Neural cell (in vitro differentiated cells): Measurements from ENCODE around the gene SIT1. TPM values are rescaled to one million over a fixed set of nuclear protein-coding genes. Genes with fewer than 3 reads are reported as not detected.

Source experiments
- H2AFZ ChIP-seq: fragments of 200-600, 300-800 bp; sonication (generic), shearing (Covaris generic); 2 replicates; pipeline ENCODE4 v1.6.0; 2014; ENCODE audit warnings: low read depth, mild to moderate bottlenecking, antibody characterized with exemption, low read length, moderate library complexity
- H3F3A ChIP-seq: fragments of 200-600 bp; shearing (Covaris generic); 2 replicates; pipeline ENCODE4 v1.6.1; 2016; ENCODE audit warnings: mild to moderate bottlenecking, moderate library complexity, mixed read lengths, antibody characterized with exemption, low read length; ENCODE audit not compliant: insufficient read depth, poor library complexity, severe bottlenecking
- H3K27ac ChIP-seq: fragments of 200-600, 300-800 bp; sonication (generic), shearing (Covaris generic); 2 replicates; pipeline ENCODE4 v1.5.1; 2014; ENCODE audit warnings: mild to moderate bottlenecking, low read length, moderate library complexity
- H3K27me3 ChIP-seq: fragments of 300-800, 200-600 bp; sonication (generic), shearing (Covaris generic); 2 replicates; pipeline ENCODE4 v1.6.0; 2014; ENCODE audit warnings: mild to moderate bottlenecking, low read depth, low read length, moderate library complexity; ENCODE audit not compliant: insufficient read depth
- H3K36me3 ChIP-seq: fragments of 300-800, 200-600 bp; sonication (generic), shearing (Covaris generic); 2 replicates; pipeline ENCODE4 v1.5.1; 2014; ENCODE audit warnings: mild to moderate bottlenecking, antibody characterized with exemption, low read length, moderate library complexity; ENCODE audit not compliant: insufficient read depth
- H3K4me2 ChIP-seq: fragments of 300-800, 200-600 bp; sonication (generic), shearing (Covaris generic); 2 replicates; pipeline ENCODE4 v1.6.0; 2014; ENCODE audit warnings: mild to moderate bottlenecking, low read length
- H3K4me3 ChIP-seq: fragments of 300-800, 200-600 bp; sonication (generic), shearing (Covaris generic); 2 replicates; pipeline ENCODE4 v1.5.1; 2014; ENCODE audit warnings: mild to moderate bottlenecking, low read length, moderate library complexity
- H3K79me2 ChIP-seq: fragments of 200-600 bp; shearing (Covaris generic); replicated peaks from 2 replicates; pipeline ENCODE4 v1.6.0; 2014; ENCODE audit warnings: mild to moderate bottlenecking, low read length, moderate library complexity; ENCODE audit not compliant: insufficient read depth
- H3K9ac ChIP-seq: fragments of 300-800, 200-600 bp; sonication (generic), shearing (Covaris generic); 2 replicates; pipeline ENCODE4 v1.6.1; 2016; ENCODE audit warnings: mild to moderate bottlenecking, low read length, mixed read lengths
- H3K9me2 ChIP-seq: fragments of 200-600 bp; shearing (Covaris generic); 2 replicates; pipeline ENCODE4 v1.6.1; 2016; ENCODE audit warnings: mild to moderate bottlenecking, low read length, mixed read lengths; ENCODE audit not compliant: insufficient read depth
- H3K9me3 ChIP-seq: fragments of 200-600, 300-800 bp; sonication (generic), shearing (Covaris generic); 2 replicates; pipeline ENCODE4 v1.6.1; 2016; ENCODE audit warnings: mild to moderate bottlenecking, mixed run types, low read length, moderate library complexity, mixed read lengths
- H4K20me1 ChIP-seq: fragments of 200-600 bp; shearing (Covaris generic); 2 replicates; pipeline ENCODE4 v1.6.1; 2016; ENCODE audit warnings: mild to moderate bottlenecking, mixed run types; ENCODE audit not compliant: insufficient read depth
- EP300 ChIP-seq: fragments of 450-650 bp; conservative IDR thresholded peaks from 2 replicates; pipeline ENCODE4 v1.6.1; 2014; ENCODE audit warnings: antibody characterized with exemption, mild to moderate bottlenecking, moderate library complexity; ENCODE audit not compliant: poor library complexity, severe bottlenecking
- EZH2 ChIP-seq: fragments of 200-600, 300-800 bp; shearing (Covaris generic), sonication (generic); IDR thresholded peaks from 2 replicates; pipeline ENCODE4 v1.6.1; 2014; ENCODE audit warnings: antibody characterized with exemption, low read length, borderline replicate concordance, mild to moderate bottlenecking; ENCODE audit not compliant: insufficient read depth, poor library complexity, severe bottlenecking
- MXI1 ChIP-seq: fragments of 450-650 bp; conservative IDR thresholded peaks from 2 replicates; pipeline ENCODE4 v1.6.1; 2014; ENCODE audit warnings: antibody characterized with exemption, mild to moderate bottlenecking; ENCODE audit not compliant: poor library complexity, severe bottlenecking
- POLR2AphosphoS5 ChIP-seq: IDR thresholded peaks from 2 replicates; pipeline ENCODE4 v1.6.1; 2012
- RAD21 ChIP-seq: fragments of 450-650 bp; conservative IDR thresholded peaks from 2 replicates; pipeline ENCODE4 v1.6.1; 2014; ENCODE audit warnings: antibody characterized with exemption, mild to moderate bottlenecking, moderate library complexity
- SMC3 ChIP-seq: fragments of 450-650 bp; conservative IDR thresholded peaks from 2 replicates; pipeline ENCODE4 v1.6.1; 2014; ENCODE audit warnings: antibody characterized with exemption, mild to moderate bottlenecking, moderate library complexity; ENCODE audit not compliant: poor library complexity
- TAF1 ChIP-seq: IDR thresholded peaks from 2 replicates; pipeline ENCODE4 v1.6.1; 2012; ENCODE audit warnings: low read depth
- polyA plus RNA-seq: library from polyadenylated mRNA; depleted of rRNA; stranded (reverse); fragments of >200 nt; gene quantifications from 2 replicates; pipeline ENCODE4 v1.2.3, GENCODE V29; 2014
- TF ChIP-seq, protein P1 (sequence below): IDR thresholded peaks from 2 replicates; pipeline ENCODE4 v1.6.1; 2012; ENCODE audit warnings: borderline replicate concordance
- TF ChIP-seq, protein P2 (sequence below): fragments of 450-650 bp; IDR thresholded peaks from 2 replicates; pipeline ENCODE4 v1.5.1; 2014; ENCODE audit warnings: antibody characterized with exemption, mild to moderate bottlenecking, moderate library complexity; ENCODE audit not compliant: poor library complexity, severe bottlenecking

The SIT1 gene
- polyA plus RNA-seq, 1 donor from 2014 or later, result not detected

DNA sequence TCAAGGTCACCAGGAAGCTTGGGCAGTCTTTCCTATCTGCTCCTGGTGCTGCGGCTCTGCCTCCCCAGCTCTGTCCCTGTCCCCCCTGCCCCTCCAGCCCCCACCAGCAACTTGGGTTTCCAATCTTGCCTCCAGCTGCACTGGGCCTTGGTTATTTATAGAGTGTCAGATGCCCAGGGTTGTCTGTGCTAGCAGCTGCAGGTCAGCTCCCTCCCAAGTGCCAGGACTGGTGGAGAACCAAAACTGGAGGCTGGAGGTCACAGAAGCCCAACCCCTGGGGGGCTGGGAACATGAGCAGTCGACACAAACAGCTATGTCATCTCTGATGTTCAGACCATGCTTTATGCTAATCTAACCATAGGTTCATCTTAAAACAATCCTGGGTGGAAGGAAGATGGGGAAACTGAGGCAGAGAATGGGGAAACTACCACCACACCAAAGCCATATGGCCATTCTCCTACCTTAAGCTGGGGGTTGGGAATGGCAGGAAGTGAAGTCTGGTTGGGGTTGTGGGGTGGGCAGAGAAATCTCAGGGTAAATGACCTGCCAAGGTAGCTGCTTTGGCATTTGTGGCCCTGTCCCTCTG is 37.3 kb upstream of the SIT1 start:
- Histone ChIP-seq H3K9ac (no peak overlapping the region), H3K79me2 (no peaks in the 10 kb centered on the region), H3K9me2 (no peaks in the 10 kb centered on the region), H3K9me3 (no peaks in the 10 kb centered on the region), H3K4me2 (no peak overlapping the region), H3F3A (no peaks in the 10 kb centered on the region), H3K27me3 (peaks cover 27% of the 10 kb centered on the region), H4K20me1 (no peaks in the 10 kb centered on the region), H2AFZ (no peak overlapping the region), H3K4me3 (no peak overlapping the region), H3K36me3 (no peaks in the 10 kb centered on the region), H3K27ac (no peak overlapping the region)
- no peak for TF ChIP-seq EP300
- TF ChIP-seq, protein P1, sequence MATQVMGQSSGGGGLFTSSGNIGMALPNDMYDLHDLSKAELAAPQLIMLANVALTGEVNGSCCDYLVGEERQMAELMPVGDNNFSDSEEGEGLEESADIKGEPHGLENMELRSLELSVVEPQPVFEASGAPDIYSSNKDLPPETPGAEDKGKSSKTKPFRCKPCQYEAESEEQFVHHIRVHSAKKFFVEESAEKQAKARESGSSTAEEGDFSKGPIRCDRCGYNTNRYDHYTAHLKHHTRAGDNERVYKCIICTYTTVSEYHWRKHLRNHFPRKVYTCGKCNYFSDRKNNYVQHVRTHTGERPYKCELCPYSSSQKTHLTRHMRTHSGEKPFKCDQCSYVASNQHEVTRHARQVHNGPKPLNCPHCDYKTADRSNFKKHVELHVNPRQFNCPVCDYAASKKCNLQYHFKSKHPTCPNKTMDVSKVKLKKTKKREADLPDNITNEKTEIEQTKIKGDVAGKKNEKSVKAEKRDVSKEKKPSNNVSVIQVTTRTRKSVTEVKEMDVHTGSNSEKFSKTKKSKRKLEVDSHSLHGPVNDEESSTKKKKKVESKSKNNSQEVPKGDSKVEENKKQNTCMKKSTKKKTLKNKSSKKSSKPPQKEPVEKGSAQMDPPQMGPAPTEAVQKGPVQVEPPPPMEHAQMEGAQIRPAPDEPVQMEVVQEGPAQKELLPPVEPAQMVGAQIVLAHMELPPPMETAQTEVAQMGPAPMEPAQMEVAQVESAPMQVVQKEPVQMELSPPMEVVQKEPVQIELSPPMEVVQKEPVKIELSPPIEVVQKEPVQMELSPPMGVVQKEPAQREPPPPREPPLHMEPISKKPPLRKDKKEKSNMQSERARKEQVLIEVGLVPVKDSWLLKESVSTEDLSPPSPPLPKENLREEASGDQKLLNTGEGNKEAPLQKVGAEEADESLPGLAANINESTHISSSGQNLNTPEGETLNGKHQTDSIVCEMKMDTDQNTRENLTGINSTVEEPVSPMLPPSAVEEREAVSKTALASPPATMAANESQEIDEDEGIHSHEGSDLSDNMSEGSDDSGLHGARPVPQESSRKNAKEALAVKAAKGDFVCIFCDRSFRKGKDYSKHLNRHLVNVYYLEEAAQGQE, result no peak
- TF ChIP-seq POLR2AphosphoS5, result no peak
- TF ChIP-seq, protein P2, sequence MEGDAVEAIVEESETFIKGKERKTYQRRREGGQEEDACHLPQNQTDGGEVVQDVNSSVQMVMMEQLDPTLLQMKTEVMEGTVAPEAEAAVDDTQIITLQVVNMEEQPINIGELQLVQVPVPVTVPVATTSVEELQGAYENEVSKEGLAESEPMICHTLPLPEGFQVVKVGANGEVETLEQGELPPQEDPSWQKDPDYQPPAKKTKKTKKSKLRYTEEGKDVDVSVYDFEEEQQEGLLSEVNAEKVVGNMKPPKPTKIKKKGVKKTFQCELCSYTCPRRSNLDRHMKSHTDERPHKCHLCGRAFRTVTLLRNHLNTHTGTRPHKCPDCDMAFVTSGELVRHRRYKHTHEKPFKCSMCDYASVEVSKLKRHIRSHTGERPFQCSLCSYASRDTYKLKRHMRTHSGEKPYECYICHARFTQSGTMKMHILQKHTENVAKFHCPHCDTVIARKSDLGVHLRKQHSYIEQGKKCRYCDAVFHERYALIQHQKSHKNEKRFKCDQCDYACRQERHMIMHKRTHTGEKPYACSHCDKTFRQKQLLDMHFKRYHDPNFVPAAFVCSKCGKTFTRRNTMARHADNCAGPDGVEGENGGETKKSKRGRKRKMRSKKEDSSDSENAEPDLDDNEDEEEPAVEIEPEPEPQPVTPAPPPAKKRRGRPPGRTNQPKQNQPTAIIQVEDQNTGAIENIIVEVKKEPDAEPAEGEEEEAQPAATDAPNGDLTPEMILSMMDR, result no peak
- no peak for TF ChIP-seq TAF1
- no peak for TF ChIP-seq MXI1
- TF ChIP-seq SMC3, result no peak
- TF ChIP-seq RAD21, result no peak
- no peak for TF ChIP-seq EZH2

DNA sequence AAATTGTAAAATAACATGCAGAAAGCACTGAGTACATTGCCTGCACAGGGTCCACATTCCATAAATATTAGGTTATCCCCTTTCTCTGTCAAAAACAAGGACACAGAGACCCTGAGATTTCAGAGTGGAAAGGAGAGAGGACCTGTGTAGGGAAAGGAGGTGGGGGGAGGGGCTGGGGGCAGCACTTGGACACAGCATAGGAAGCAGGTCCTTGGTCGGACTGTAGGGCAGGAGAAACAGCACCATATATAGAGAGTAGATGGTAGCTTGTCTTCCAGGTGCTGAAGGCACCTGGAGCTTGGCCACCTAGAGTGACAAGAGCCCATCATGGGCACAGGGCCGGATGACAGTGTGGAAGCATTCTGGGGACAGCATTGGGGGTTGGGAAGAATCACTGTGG is 36.6 kb upstream of the SIT1 start:
- Histone ChIP-seq H3K9ac (no peak overlapping the region), H3K79me2 (no peaks in the 10 kb centered on the region)

More for the DNA sequence above, 36.6 kb upstream of the SIT1 start:
- peaks cover 27% of the 10 kb centered on the region for H3K27me3 ChIP-seq
- no peaks in the 10 kb centered on the region for H3K9me2 ChIP-seq
- H2AFZ ChIP-seq, result no peak overlapping the region
- no peak overlapping the region for H3K27ac ChIP-seq
- no peak overlapping the region for H3K4me3 ChIP-seq
- H3K4me2 ChIP-seq, result no peak overlapping the region
- H3K9me3 ChIP-seq, result no peaks in the 10 kb centered on the region
- H4K20me1 ChIP-seq, result no peaks in the 10 kb centered on the region
- H3F3A ChIP-seq, result no peaks in the 10 kb centered on the region
- no peaks in the 10 kb centered on the region for H3K36me3 ChIP-seq
- TF ChIP-seq MXI1 (no peak), POLR2AphosphoS5 (no peak), RAD21 (no peak), TAF1 (no peak), SMC3 (no peak), EZH2 (no peak), EP300 (no peak)
- TF ChIP-seq, protein P2, result no peak
- TF ChIP-seq, protein P1, result no peak
